ENCODE data around the gene NME1.

DNA sequence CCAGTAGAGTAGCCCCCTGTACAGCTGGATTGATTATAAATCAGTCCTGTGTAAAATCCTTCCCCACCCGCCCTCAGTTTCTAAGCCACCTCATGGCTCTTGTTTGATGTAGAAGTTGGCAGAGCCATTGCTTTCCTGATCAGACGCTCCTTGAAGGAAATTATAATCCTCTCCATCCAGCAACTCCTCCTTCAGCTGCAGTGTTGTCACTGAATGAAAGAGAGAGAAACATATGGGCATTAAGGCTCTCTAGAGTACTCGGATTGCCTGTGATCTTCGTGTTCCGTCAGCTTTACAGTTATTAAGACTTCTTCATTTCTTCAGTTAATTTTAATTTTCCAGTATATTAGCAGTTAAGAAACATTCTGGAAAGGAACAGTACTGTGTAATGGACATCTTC is 27.1 kb downstream of the NME1 start:
- no peak for TF ChIP-seq ZNF274 (IDR thresholded peaks at IDR 0.05; ENCODE audit: low read depth, low read length)
- TF ChIP-seq YY1 (IDR thresholded peaks at IDR 0.05; ENCODE audit: insufficient read depth, insufficient read length): no peak
- TF ChIP-seq SUZ12 (IDR thresholded peaks at IDR 0.05; ENCODE audit: extremely low read depth, insufficient read depth, insufficient read length): no peak
